Measurements from ENCODE around the gene PAQR5.

DNA sequence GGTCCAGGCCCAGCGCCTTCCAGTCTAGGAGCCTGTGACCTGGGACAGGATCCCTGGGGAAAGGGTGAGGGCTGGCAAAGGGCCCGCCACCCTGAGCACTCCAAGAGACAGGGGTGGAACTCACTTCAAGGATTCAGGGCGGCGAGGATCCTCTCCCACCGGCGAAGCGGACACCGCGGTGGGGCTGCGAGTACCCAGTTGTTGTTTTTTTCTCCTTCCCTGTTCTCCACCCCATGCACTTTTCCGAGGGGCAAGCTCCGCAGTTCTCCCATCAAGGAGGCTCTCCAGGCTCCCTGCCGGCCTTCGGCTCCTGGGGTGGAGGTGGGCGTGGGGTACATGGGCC, 387 bp upstream of the PAQR5 start:
- TF ChIP-seq, protein P1, sequence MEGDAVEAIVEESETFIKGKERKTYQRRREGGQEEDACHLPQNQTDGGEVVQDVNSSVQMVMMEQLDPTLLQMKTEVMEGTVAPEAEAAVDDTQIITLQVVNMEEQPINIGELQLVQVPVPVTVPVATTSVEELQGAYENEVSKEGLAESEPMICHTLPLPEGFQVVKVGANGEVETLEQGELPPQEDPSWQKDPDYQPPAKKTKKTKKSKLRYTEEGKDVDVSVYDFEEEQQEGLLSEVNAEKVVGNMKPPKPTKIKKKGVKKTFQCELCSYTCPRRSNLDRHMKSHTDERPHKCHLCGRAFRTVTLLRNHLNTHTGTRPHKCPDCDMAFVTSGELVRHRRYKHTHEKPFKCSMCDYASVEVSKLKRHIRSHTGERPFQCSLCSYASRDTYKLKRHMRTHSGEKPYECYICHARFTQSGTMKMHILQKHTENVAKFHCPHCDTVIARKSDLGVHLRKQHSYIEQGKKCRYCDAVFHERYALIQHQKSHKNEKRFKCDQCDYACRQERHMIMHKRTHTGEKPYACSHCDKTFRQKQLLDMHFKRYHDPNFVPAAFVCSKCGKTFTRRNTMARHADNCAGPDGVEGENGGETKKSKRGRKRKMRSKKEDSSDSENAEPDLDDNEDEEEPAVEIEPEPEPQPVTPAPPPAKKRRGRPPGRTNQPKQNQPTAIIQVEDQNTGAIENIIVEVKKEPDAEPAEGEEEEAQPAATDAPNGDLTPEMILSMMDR (conservative IDR thresholded peaks at IDR 0.05), result no peak
- no peak for TF ChIP-seq EZH2 (IDR thresholded peaks at IDR 0.05; ENCODE audit: low read depth)
